ENCODE results near the gene ST6GALNAC4. TPM values are rescaled to one million over a fixed set of nuclear protein-coding genes. Genes with fewer than 3 reads are reported as not detected.
A peak's percentile ranks its signal among the peaks of the same experiment; 100 is the strongest.

Gene ST6GALNAC4
- polyA plus RNA-seq, 3 donors: 8.9 to 14.0 (median 10.3) TPM

DNA sequence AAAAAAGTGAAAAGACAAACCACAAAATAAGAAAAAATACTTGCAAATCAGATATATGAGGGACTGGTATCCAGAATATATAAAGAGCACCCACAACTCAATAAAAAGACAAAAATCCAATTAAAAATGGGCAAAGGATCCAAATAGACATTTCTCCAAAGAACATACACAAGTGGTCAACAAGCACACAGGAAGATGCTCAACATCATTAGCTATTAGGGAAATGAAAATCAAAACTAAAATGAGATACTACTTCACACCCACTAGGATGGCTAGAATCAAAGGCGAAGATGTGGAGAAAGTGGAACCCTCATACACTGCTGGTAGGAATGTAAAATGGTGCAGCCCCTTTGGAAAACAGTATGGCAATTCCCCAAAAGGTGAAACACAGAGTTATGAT is 41.9 kb upstream of the ST6GALNAC4 start:
- H3K36me3 Mint-ChIP-seq: no peaks in the 10 kb centered on the region
- H3K27ac ChIP-seq (ENCODE audit: low read depth in 1 of 2, low read length in 2 of 2): no peak overlapping the region

DNA sequence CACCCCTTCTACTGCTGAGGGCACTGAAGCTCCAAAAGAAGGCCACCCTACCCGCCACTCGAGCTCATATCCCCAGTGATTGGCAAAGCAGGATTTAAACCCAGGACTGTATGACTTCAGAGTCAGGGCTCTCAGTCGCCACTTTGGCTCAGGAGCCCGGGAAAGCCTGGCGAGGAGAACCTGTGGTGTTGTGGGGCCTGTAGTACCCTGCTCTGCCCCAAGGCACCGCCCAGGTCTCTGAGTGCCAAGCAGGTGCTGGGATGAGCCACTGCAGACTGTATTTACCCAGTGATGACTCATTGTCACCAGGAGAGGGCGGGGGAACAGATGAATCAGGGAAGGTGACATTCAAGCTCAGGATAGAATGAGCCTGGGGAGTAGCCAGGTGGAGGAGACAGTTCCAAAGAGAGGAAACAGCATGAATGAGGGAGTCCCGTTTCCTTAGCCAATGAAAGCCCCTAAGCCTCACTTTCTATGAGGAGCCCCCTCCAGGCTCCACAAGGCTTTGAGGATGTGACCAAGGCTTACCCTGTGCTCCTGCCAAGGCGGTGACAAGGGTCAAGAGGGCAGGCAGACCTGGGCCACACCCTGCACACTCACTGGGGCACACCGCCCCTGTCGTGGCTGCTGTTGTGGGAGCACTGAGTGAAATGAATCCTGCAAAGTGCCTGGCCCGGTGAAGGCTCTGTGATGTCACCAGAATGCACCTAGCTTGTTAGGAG is 38.6 kb upstream of the ST6GALNAC4 start:
- Mint-ChIP-seq H3K4me3 (no peak overlapping the region), H3K27me3 (ENCODE audit: low read depth in 3 of 3) (peaks cover 0 to 5% (median 1%) of the 10 kb centered on the region in 3 donors), H3K27ac (peak overlapping the region in 3 of 7 donors; percentile 27 to 32 (median 31)), H3K36me3 (no peaks in the 10 kb centered on the region), H3K9me3 (peaks cover 0 to 1% (median 0%) of the 10 kb centered on the region in 7 donors), H3K4me1 (peaks cover 6% of the 10 kb centered on the region)
- Histone ChIP-seq H3K4me1 (ENCODE audit: control insufficient read depth in 1 of 2, insufficient read depth in 2 of 2, low read length in 2 of 2) (peaks cover 0 to 7% of the 10 kb centered on the region in 2 donors), H3K79me2 (ENCODE audit: insufficient read depth, low read length) (no peaks in the 10 kb centered on the region), H3K9ac (ENCODE audit: insufficient read depth, low read length, poor library complexity, severe bottlenecking) (no peak overlapping the region), H3K9me3 (replicated peaks in 1 of 2; ENCODE audit: control insufficient read depth in 1 of 2, insufficient read depth in 1 of 2, low read length in 2 of 2) (no peaks in the 10 kb centered on the region), H4K20me1 (ENCODE audit: insufficient read depth, low read length) (no peaks in the 10 kb centered on the region), H2AFZ (ENCODE audit: insufficient read depth, low read depth, low read length, poor library complexity, severe bottlenecking) (no peak overlapping the region), H3K4me2 (replicated peaks; ENCODE audit: extremely low read depth, low read length, poor library complexity, severe bottlenecking) (no peak overlapping the region), H3K27ac (ENCODE audit: low read depth in 1 of 2, low read length in 2 of 2) (no peak overlapping the region), H3K36me3 (replicated peaks in 1 of 2; ENCODE audit: control insufficient read depth in 1 of 2, insufficient read depth in 2 of 2, low read length in 2 of 2) (no peaks in the 10 kb centered on the region), H3K4me3 (replicated peaks in 1 of 3; ENCODE audit: low read depth in 2 of 3, low read length in 3 of 3) (no peak overlapping the region), H3K27me3 (ENCODE audit: control insufficient read depth in 2 of 2, insufficient read depth in 2 of 2, low read length in 2 of 2) (no peaks in the 10 kb centered on the region)
- peak in 1 of 3 donors; percentile 53 for DNase-seq
- TF ChIP-seq, protein P1, sequence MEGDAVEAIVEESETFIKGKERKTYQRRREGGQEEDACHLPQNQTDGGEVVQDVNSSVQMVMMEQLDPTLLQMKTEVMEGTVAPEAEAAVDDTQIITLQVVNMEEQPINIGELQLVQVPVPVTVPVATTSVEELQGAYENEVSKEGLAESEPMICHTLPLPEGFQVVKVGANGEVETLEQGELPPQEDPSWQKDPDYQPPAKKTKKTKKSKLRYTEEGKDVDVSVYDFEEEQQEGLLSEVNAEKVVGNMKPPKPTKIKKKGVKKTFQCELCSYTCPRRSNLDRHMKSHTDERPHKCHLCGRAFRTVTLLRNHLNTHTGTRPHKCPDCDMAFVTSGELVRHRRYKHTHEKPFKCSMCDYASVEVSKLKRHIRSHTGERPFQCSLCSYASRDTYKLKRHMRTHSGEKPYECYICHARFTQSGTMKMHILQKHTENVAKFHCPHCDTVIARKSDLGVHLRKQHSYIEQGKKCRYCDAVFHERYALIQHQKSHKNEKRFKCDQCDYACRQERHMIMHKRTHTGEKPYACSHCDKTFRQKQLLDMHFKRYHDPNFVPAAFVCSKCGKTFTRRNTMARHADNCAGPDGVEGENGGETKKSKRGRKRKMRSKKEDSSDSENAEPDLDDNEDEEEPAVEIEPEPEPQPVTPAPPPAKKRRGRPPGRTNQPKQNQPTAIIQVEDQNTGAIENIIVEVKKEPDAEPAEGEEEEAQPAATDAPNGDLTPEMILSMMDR (IDR thresholded peaks at IDR 0.05): peak; percentile 13
- WGBS (ENCODE audit: insufficient coverage): 61% methylated on average over 10 of the region's 12 CpGs
- intact Hi-C loops (cut with micrococcal nuclease): no loop called here

More for the DNA sequence above, 41.9 kb upstream of the ST6GALNAC4 start:
- no peaks in the 10 kb centered on the region for H3K79me2 ChIP-seq (ENCODE audit: insufficient read depth, low read length)
- no peaks in the 10 kb centered on the region for H3K27me3 ChIP-seq (ENCODE audit: control insufficient read depth in 2 of 2, insufficient read depth in 2 of 2, low read length in 2 of 2)
- Mint-ChIP-seq H3K27ac (no peak overlapping the region), H3K9me3 (peaks cover 0 to 4% (median 0%) of the 10 kb centered on the region in 7 donors), H3K4me1 (peaks cover 8% of the 10 kb centered on the region), H3K4me3 (no peak overlapping the region), H3K27me3 (ENCODE audit: low read depth in 3 of 3) (peaks cover 2 to 5% (median 4%) of the 10 kb centered on the region in 3 donors)
- no peak overlapping the region for H3K9ac ChIP-seq (ENCODE audit: insufficient read depth, low read length, poor library complexity, severe bottlenecking)
- no peak for DNase-seq
- no peaks in the 10 kb centered on the region for H4K20me1 ChIP-seq (ENCODE audit: insufficient read depth, low read length)
- intact Hi-C loops (cut with micrococcal nuclease): no loop called here
- H3K9me3 ChIP-seq (replicated peaks in 1 of 2; ENCODE audit: control insufficient read depth in 1 of 2, insufficient read depth in 1 of 2, low read length in 2 of 2): no peaks in the 10 kb centered on the region
- no peak overlapping the region for H3K4me2 ChIP-seq (replicated peaks; ENCODE audit: extremely low read depth, low read length, poor library complexity, severe bottlenecking)
- TF ChIP-seq, protein P1 (IDR thresholded peaks at IDR 0.05): no peak
- no peak overlapping the region for H3K4me3 ChIP-seq (replicated peaks in 1 of 3; ENCODE audit: low read depth in 2 of 3, low read length in 3 of 3)
- H2AFZ ChIP-seq (ENCODE audit: insufficient read depth, low read depth, low read length, poor library complexity, severe bottlenecking): no peak overlapping the region
- WGBS (ENCODE audit: insufficient coverage): no CpG with 5 or more reads among the region's 1 CpG
- no peaks in the 10 kb centered on the region for H3K36me3 ChIP-seq (replicated peaks in 1 of 2; ENCODE audit: control insufficient read depth in 1 of 2, insufficient read depth in 2 of 2, low read length in 2 of 2)
- H3K4me1 ChIP-seq (ENCODE audit: control insufficient read depth in 1 of 2, insufficient read depth in 2 of 2, low read length in 2 of 2): peaks cover 0 to 7% of the 10 kb centered on the region in 2 donors
